Vagina (tissue), 2 donors: ENCODE results near the gene SIGLEC7. TPM values are rescaled to one million over a fixed set of nuclear protein-coding genes. Genes with fewer than 3 reads are reported as not detected.

Experiments
- DNase-seq, 2 donors: peaks; one replicate each; pipeline ENCODE4 v3.0.0-alpha.2; 2017; ENCODE audit errors: extremely low spot score in 2 of 2
- H3K27ac ChIP-seq: fragments of 200-600 bp; sonication (generic); one replicate; pipeline ENCODE4 v1.5.1; 2019
- H3K27me3 ChIP-seq: fragments of 200-600 bp; sonication (generic); one replicate; pipeline ENCODE4 v1.5.1; 2019
- H3K36me3 ChIP-seq, 2 donors: fragments of 200-600 bp; sonication (generic); one replicate each; pipeline ENCODE4 v1.5.1; 2017 to 2019
- H3K4me1 ChIP-seq: fragments of 200-600 bp; sonication (generic); one replicate; pipeline ENCODE4 v1.5.1; 2019
- H3K4me3 ChIP-seq, 2 donors: fragments of 200-600 bp; sonication (generic); 1 replicate in 1 of 2; 2 replicates in 1 of 2; pipeline ENCODE4 v1.5.1; 2016 to 2019
- H3K9me3 ChIP-seq: fragments of 200-600 bp; sonication (generic); one replicate; pipeline ENCODE4 v1.5.1; 2019
- POLR2A ChIP-seq, 2 donors: fragments of 450-650 bp; IDR thresholded peaks; one replicate each; pipeline ENCODE4 v1.6.1; 2017; ENCODE audit warnings: antibody characterized with exemption in 2 of 2, mild to moderate bottlenecking in 2 of 2, moderate library complexity in 2 of 2
- POLR2AphosphoS5 ChIP-seq, 2 donors: sonication (generic); formaldehyde crosslinking; IDR thresholded peaks; one replicate each; pipeline ENCODE4 v1.9.0; 2017; ENCODE audit warnings: antibody characterized with exemption in 2 of 2, mild to moderate bottlenecking in 2 of 2, low read depth in 1 of 2; ENCODE audit not compliant: insufficient read depth in 1 of 2
- intact Hi-C: fragments of 100-400 bp; cut with DNase I; formaldehyde crosslinking; loops from one replicate; pipeline ENCODE4 v1.15.1; 2023
- total RNA-seq: library from RNA; depleted of rRNA; stranded (reverse); fragments of >200 nt; gene quantifications from one replicate; pipeline ENCODE4 v1.2.3, GENCODE V29; 2016
- TF ChIP-seq, protein P1 (sequence below), 3 experiments: fragments of 450-650 bp in 2 of 3; fragments of 200-600 bp in 1 of 3; sonication (generic) in 1 of 3; IDR thresholded peaks; one replicate each; pipeline ENCODE4 v1.5.1; 2017 to 2019; ENCODE audit warnings: antibody characterized with exemption in 3 of 3, mild to moderate bottlenecking in 2 of 3, moderate library complexity in 2 of 3

The SIGLEC7 gene
- total RNA-seq, 1 donor from 2014 or later: 1.5 TPM

DNA sequence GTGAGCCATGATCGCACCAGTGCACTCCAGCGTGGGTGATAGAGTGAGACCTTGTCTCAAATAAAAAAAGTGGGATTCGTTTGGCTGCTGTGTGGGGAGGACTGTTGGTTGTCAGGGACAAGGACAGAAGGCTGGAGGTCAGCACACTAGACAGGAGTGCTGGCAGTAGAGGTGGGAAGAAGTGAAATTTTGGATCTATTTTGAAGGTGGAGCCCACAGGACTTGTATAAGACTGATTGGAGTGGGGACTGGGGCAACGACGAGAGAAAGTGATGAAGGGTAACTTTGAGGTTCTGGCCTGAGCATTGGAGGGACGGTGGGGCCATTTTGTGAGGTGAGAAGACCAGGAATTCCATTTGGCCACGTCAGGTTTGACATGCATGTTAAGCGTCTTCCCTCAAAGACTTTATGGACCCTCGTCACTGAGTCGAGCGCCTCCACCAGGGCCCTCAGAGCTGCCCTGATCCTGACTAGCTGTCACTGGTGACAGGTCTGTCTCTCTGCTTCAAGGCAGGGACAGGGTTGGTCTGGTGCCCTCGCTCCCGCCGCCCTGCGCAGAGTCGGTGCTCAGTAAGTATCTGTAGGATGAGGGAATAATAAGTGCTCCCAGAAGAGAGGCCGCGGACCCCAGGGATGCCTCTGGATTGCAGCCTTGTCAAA lies 34.6 kb upstream of the SIGLEC7 start:
- TF ChIP-seq POLR2AphosphoS5 (IDR thresholded peaks at IDR 0.05; ENCODE audit: insufficient read depth in 1 of 2, low read depth in 1 of 2) (no peak), POLR2A (IDR thresholded peaks at IDR 0.05) (no peak)
- TF ChIP-seq, protein P1, sequence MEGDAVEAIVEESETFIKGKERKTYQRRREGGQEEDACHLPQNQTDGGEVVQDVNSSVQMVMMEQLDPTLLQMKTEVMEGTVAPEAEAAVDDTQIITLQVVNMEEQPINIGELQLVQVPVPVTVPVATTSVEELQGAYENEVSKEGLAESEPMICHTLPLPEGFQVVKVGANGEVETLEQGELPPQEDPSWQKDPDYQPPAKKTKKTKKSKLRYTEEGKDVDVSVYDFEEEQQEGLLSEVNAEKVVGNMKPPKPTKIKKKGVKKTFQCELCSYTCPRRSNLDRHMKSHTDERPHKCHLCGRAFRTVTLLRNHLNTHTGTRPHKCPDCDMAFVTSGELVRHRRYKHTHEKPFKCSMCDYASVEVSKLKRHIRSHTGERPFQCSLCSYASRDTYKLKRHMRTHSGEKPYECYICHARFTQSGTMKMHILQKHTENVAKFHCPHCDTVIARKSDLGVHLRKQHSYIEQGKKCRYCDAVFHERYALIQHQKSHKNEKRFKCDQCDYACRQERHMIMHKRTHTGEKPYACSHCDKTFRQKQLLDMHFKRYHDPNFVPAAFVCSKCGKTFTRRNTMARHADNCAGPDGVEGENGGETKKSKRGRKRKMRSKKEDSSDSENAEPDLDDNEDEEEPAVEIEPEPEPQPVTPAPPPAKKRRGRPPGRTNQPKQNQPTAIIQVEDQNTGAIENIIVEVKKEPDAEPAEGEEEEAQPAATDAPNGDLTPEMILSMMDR (IDR thresholded peaks at IDR 0.05): no peak
- Histone ChIP-seq H3K36me3 (peaks cover 0 to 7% of the 10 kb centered on the region in 2 donors), H3K27me3 (no peaks in the 10 kb centered on the region), H3K4me3 (peak overlapping the region; percentile 51 to 83), H3K4me1 (peaks cover 16% of the 10 kb centered on the region), H3K27ac (peak overlapping the region; percentile 53), H3K9me3 (no peaks in the 10 kb centered on the region)
- intact Hi-C loops: no loop called here
- no peak for DNase-seq

GRCh38 chr19:51108066-51108804 lies 33.9 kb upstream of the SIGLEC7 start, which contains the start of gene CTU1:
TSS of gene CTU1 (minus strand) at chr19:51108409. CDS start at chr19:51104569, 3,840 bp downstream.
- peak within 1 kb of the TSS; percentile 51 to 83 for H3K4me3 ChIP-seq
- no peaks in the 10 kb centered on the region for H3K27me3 ChIP-seq
- TF ChIP-seq, protein P1 (IDR thresholded peaks at IDR 0.05): peak in 1 of 3 experiments; percentile 20
- no peak for TF ChIP-seq POLR2A (IDR thresholded peaks at IDR 0.05)
- TF ChIP-seq POLR2AphosphoS5 (IDR thresholded peaks at IDR 0.05; ENCODE audit: insufficient read depth in 1 of 2, low read depth in 1 of 2): peak; percentile 89 to 100
- H3K27ac ChIP-seq: peak within 1 kb of the TSS; percentile 53
- H3K9me3 ChIP-seq: no peaks in the 10 kb centered on the region
- peaks cover 0 to 5% of the 10 kb centered on the region in 2 donors for H3K36me3 ChIP-seq
- intact Hi-C loops: no loop called here
- peaks cover 16% of the 10 kb centered on the region for H3K4me1 ChIP-seq
- DNase-seq: peak in 1 of 2 donors; percentile 99

DNA sequence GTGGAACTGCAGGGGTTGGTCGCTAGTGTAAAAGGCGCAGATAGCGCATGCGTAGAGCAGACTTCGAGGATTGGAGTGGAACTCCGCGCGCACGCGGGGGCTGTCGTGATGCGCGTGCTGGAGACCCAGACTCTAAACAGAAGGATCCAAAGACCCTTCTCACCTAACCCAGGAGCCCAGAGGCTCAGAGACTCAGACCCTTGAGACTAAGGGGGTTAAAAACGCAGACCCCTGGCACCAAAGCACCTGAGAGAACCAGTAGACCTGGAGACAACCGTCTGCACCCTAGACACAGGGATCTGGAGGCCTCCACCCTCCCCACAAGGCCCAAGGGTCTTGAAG lies 33.3 kb upstream of the SIGLEC7 start:
- Histone ChIP-seq H3K27ac (peak overlapping the region; percentile 15), H3K4me3 (peak overlapping the region; percentile 51 to 83), H3K27me3 (no peaks in the 10 kb centered on the region), H3K4me1 (peaks cover 16% of the 10 kb centered on the region), H3K9me3 (no peaks in the 10 kb centered on the region), H3K36me3 (peaks cover 0 to 2% of the 10 kb centered on the region in 2 donors)
- no peak for TF ChIP-seq POLR2AphosphoS5 (IDR thresholded peaks at IDR 0.05; ENCODE audit: insufficient read depth in 1 of 2, low read depth in 1 of 2)
- TF ChIP-seq, protein P1 (IDR thresholded peaks at IDR 0.05): no peak
- intact Hi-C loops: no loop called here
- no peak for DNase-seq

DNA sequence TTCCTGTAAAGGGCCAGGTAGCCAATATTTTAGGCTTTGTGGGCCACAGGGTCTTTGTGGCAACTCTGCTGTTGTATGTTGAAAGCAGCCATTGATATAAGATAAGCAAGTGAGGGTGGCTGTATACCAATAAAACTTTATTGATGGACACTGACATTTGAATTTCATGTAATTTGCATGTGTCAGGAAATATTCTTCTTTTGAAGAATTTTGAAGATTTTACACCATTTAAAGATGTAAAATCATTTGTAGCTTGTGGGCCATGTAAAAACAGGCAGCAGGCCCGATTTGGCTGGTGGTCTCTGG lies 31.5 kb upstream of the SIGLEC7 start:
- H3K27me3 ChIP-seq: no peaks in the 10 kb centered on the region
- H3K9me3 ChIP-seq: no peaks in the 10 kb centered on the region
- intact Hi-C loops: no loop called here
- DNase-seq: no peak
- no peaks in the 10 kb centered on the region for H3K36me3 ChIP-seq
- TF ChIP-seq, protein P1 (IDR thresholded peaks at IDR 0.05): no peak
- no peak for TF ChIP-seq POLR2A (IDR thresholded peaks at IDR 0.05)
- TF ChIP-seq POLR2AphosphoS5 (IDR thresholded peaks at IDR 0.05; ENCODE audit: insufficient read depth in 1 of 2, low read depth in 1 of 2): no peak
- H3K4me3 ChIP-seq: no peak overlapping the region
- H3K27ac ChIP-seq: no peak overlapping the region
- peaks cover 16% of the 10 kb centered on the region for H3K4me1 ChIP-seq

DNA sequence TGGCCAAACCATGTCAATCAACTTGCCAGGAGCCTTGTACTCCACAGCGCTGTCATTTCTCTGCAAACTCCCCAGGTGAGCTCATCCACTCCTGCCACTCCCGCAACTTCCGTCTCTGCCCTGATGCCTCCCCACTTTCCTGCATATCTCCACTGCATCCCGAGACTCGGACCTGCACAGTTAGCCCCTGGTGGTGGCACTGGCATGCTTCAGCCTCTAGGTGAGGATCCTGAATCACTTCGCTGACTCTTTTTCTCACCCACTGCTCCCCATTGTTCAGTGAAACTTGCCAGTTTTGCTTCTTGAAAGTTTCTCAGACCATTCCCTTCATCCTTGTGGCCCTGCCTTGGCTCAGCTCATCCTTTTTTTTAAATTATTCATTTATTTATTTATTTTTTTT lies 30.5 kb upstream of the SIGLEC7 start:
- Histone ChIP-seq H3K9me3 (no peaks in the 10 kb centered on the region), H3K4me3 (no peak overlapping the region), H3K27ac (no peak overlapping the region), H3K36me3 (no peaks in the 10 kb centered on the region), H3K27me3 (no peaks in the 10 kb centered on the region), H3K4me1 (peaks cover 15% of the 10 kb centered on the region)
- no peak for DNase-seq
- intact Hi-C loops: no loop called here
- no peak for TF ChIP-seq POLR2A (IDR thresholded peaks at IDR 0.05)
- TF ChIP-seq POLR2AphosphoS5 (IDR thresholded peaks at IDR 0.05; ENCODE audit: insufficient read depth in 1 of 2, low read depth in 1 of 2): no peak
- TF ChIP-seq, protein P1 (IDR thresholded peaks at IDR 0.05): no peak
